ENCODE data around the gene F3. TPM values are rescaled to one million over a fixed set of nuclear protein-coding genes. Genes with fewer than 3 reads are reported as not detected.

F3 gene
- total RNA-seq, 1 experiment from 2014 or later = 30.2 TPM

Other genes with a start within 250 kb of the F3 start
- gene ABCD3, start 123.4 kb downstream of the F3 start, total RNA-seq (2014; rRNA removed) = 45.3 and 50.4 TPM in 2 replicates

All from LHCN-M2 (cell line).